Endodermal cell (in vitro differentiated cells): Measurements from ENCODE around the gene UHRF1. TPM values are rescaled to one million over a fixed set of nuclear protein-coding genes. Genes with fewer than 3 reads are reported as not detected.
"Not testable (repeated sequence)": the region's sequence is repeated elsewhere in the genome, so short reads cannot be mapped to it uniquely, and the experiment has no call there.

Experiments
- DNase-seq: peaks from one replicate; pipeline ENCODE4 v3.0.0-alpha.2; 2017
- H3K27ac ChIP-seq: 2 replicates; pipeline ENCODE4 v1.5.1; 2013; ENCODE audit warnings: mild to moderate bottlenecking, low read depth, low read length, moderate library complexity
- H3K27me3 ChIP-seq: 2 replicates; pipeline ENCODE4 v1.6.1; 2013; ENCODE audit warnings: mild to moderate bottlenecking, low read length, moderate library complexity; ENCODE audit not compliant: insufficient read depth, control insufficient read depth, poor library complexity, severe bottlenecking
- H3K36me3 ChIP-seq: 2 replicates; pipeline ENCODE4 v1.7.0; 2013; ENCODE audit warnings: mild to moderate bottlenecking, low read length, moderate library complexity; ENCODE audit not compliant: control insufficient read depth, insufficient read depth
- H3K4me1 ChIP-seq: one replicate; pipeline ENCODE4 v1.7.0; 2013; ENCODE audit warnings: low read length; ENCODE audit not compliant: control insufficient read depth, insufficient read depth
- H3K4me3 ChIP-seq: 2 replicates; pipeline ENCODE4 v1.5.1; 2013; ENCODE audit warnings: mild to moderate bottlenecking, low read length, moderate library complexity
- H3K9ac ChIP-seq: 2 replicates; pipeline ENCODE4 v1.6.1; 2013; ENCODE audit warnings: mild to moderate bottlenecking, low read length, moderate library complexity; ENCODE audit not compliant: poor library complexity, severe bottlenecking; ENCODE audit errors: extremely low read depth
- H3K9me3 ChIP-seq: 2 replicates; pipeline ENCODE4 v1.6.1; 2013; ENCODE audit warnings: mild to moderate bottlenecking, low read length, moderate library complexity; ENCODE audit not compliant: control insufficient read depth
- H3K27ac Mint-ChIP-seq: 2 replicates; pipeline ENCODE4 v1.8.0; 2020; ENCODE audit warnings: mixed read lengths
- H3K27me3 Mint-ChIP-seq: 2 replicates; pipeline ENCODE4 v1.8.0; 2021; ENCODE audit warnings: mild to moderate bottlenecking, mixed read lengths; ENCODE audit not compliant: insufficient read depth
- H3K36me3 Mint-ChIP-seq: 2 replicates; pipeline ENCODE4 v1.8.0; 2020; ENCODE audit warnings: low read depth, mixed read lengths
- H3K4me1 Mint-ChIP-seq: 2 replicates; pipeline ENCODE4 v1.8.0; 2020; ENCODE audit warnings: mixed read lengths
- H3K4me3 Mint-ChIP-seq: 2 replicates; pipeline ENCODE4 v1.8.0; 2020; ENCODE audit warnings: mild to moderate bottlenecking, moderate library complexity, mixed read lengths
- H3K9me3 Mint-ChIP-seq: 2 replicates; pipeline ENCODE4 v1.8.0; 2020; ENCODE audit warnings: mild to moderate bottlenecking, mixed read lengths
- CTCF ChIP-seq: fragments of 200-600 bp; sonication (generic); conservative IDR thresholded peaks from 2 replicates; pipeline ENCODE4 v1.5.0; 2021; ENCODE audit warnings: antibody characterized with exemption, mild to moderate bottlenecking
- WGBS, 2 experiments: methylation state at CpG; one replicate each; pipeline versions ENCODE4 v1.1.5 to v1.1.7; 2013; ENCODE audit warnings: missing lambda C conversion rate in 2 of 2, mixed read lengths in 1 of 2; ENCODE audit not compliant: insufficient coverage in 1 of 2, insufficient read length in 1 of 2; 5-methylcytosine and 5-hydroxymethylcytosine counted together
- total RNA-seq, 2 donors: library from RNA; stranded (reverse); fragmentation: NEBNext Ultra II Directional in 1 of 2; extraction: Animal tissue kit (Norgen Biotek cat#: 25700) in 1 of 2; gene quantifications; 2 replicates in 1 of 2; 3 replicates in 1 of 2; pipeline ENCODE4 v1.2.1, GENCODE V29; 2021

UHRF1 gene
- total RNA-seq, 2 donors from 2014 or later, result 54.6 to 59.4 TPM

- WGBS, 2 experiments, result 97 to 100% methylated on average over 11 of the region's 11 CpGs
- Histone ChIP-seq H3K4me1 (no peaks in the 10 kb centered on the region), H3K27ac (no peak overlapping the region), H3K9me3 (no peaks in the 10 kb centered on the region), H3K36me3 (peaks cover 40% of the 10 kb centered on the region), H3K4me3 (no peak overlapping the region), H3K27me3 (no peaks in the 10 kb centered on the region), H3K9ac (no peak overlapping the region)
- no peak for DNase-seq
- no peak overlapping the region for H3K4me3 Mint-ChIP-seq
- TF ChIP-seq CTCF, result no peak
- peaks cover 69% of the 10 kb centered on the region for H3K36me3 Mint-ChIP-seq
- no peak overlapping the region for H3K27ac Mint-ChIP-seq
- no peaks in the 10 kb centered on the region for H3K9me3 Mint-ChIP-seq
- no peaks in the 10 kb centered on the region for H3K4me1 Mint-ChIP-seq
- no peaks in the 10 kb centered on the region for H3K27me3 Mint-ChIP-seq
Observed at GRCh38 chr19:4951656-4952055, 42.4 kb downstream of the UHRF1 start.

GRCh38 chr19:4952945-4953344, 43.6 kb downstream of the UHRF1 start:
- no peak for DNase-seq
- no peak overlapping the region for H3K9ac ChIP-seq
- Mint-ChIP-seq H3K27me3 (no peaks in the 10 kb centered on the region), H3K36me3 (peaks cover 64% of the 10 kb centered on the region), H3K4me3 (no peak overlapping the region), H3K4me1 (no peaks in the 10 kb centered on the region), H3K9me3 (no peaks in the 10 kb centered on the region), H3K27ac (no peak overlapping the region)
- H3K9me3 ChIP-seq, result no peaks in the 10 kb centered on the region
- H3K27me3 ChIP-seq, result no peaks in the 10 kb centered on the region
- TF ChIP-seq CTCF, result no peak
- WGBS, 2 experiments, result 96 to 97% methylated on average over 17 to 18 of the region's 18 CpGs
- H3K4me1 ChIP-seq, result no peaks in the 10 kb centered on the region
- H3K27ac ChIP-seq, result no peak overlapping the region
- peaks cover 35% of the 10 kb centered on the region for H3K36me3 ChIP-seq
- H3K4me3 ChIP-seq, result no peak overlapping the region

- H3K4me1 Mint-ChIP-seq, H3K27me3 ChIP-seq, H3K27me3 Mint-ChIP-seq, H3K9ac ChIP-seq, H3K9me3 ChIP-seq, H3K27ac Mint-ChIP-seq, DNase-seq, H3K9me3 Mint-ChIP-seq, H3K4me3 Mint-ChIP-seq, H3K4me3 ChIP-seq, H3K27ac ChIP-seq, H3K4me1 ChIP-seq: not testable (repeated sequence)
- 93 to 99% methylated on average over 16 to 42 of the region's 46 CpGs for WGBS, 2 experiments
- peaks cover 62% of the 10 kb centered on the region for H3K36me3 Mint-ChIP-seq
- H3K36me3 ChIP-seq, result peaks cover 35% of the 10 kb centered on the region
Observed at GRCh38 chr19:4954320-4955149, 45.2 kb downstream of the UHRF1 start.
